HG03439 (cell line): ENCODE data around the gene HOXA13.

Source experiments
- ATAC-seq: cut with Tn5 transposase; IDR thresholded peaks from one replicate; pipeline ENCODE4 v1.9.1; 2021; ENCODE audit warnings: mild to moderate bottlenecking, moderate library complexity; ENCODE audit not compliant: unreplicated experiment

The HOXA13 gene

GRCh38 chr7:27237735-27238334 lies 37.9 kb upstream of the HOXA13 start:
- no peak for ATAC-seq

- no peak for ATAC-seq
Measured at GRCh38 chr7:27235387-27236311, 35.8 kb upstream of the HOXA13 start.

GRCh38 chr7:27229448-27229847 lies 29.6 kb upstream of the HOXA13 start:
- no peak for ATAC-seq

GRCh38 chr7:27224983-27225934 lies 25.4 kb upstream of the HOXA13 start:
- ATAC-seq: no peak

- no peak for ATAC-seq
Measured at GRCh38 chr7:27223941-27224575, 24.2 kb upstream of the HOXA13 start.

GRCh38 chr7:27221201-27221797 lies 21.4 kb upstream of the HOXA13 start:
- no peak for ATAC-seq

- ATAC-seq: no peak
Measured at GRCh38 chr7:27220440-27220955, 20.6 kb upstream of the HOXA13 start.

- no peak for ATAC-seq
Measured at GRCh38 chr7:27219821-27220220, 19.9 kb upstream of the HOXA13 start.

GRCh38 chr7:27217951-27218350 lies 18.1 kb upstream of the HOXA13 start:
- ATAC-seq: no peak

GRCh38 chr7:27215356-27215755 lies 15.5 kb upstream of the HOXA13 start:
- ATAC-seq: no peak

GRCh38 chr7:27214239-27214950 lies 14.5 kb upstream of the HOXA13 start:
- ATAC-seq: no peak

GRCh38 chr7:27213433-27214238 lies 13.7 kb upstream of the HOXA13 start:
- no peak for ATAC-seq

- ATAC-seq: no peak
Measured at GRCh38 chr7:27212497-27213432, 12.9 kb upstream of the HOXA13 start.

GRCh38 chr7:27211764-27212204 lies 11.9 kb upstream of the HOXA13 start:
- no peak for ATAC-seq

GRCh38 chr7:27211084-27211446 lies 11.2 kb upstream of the HOXA13 start:
- no peak for ATAC-seq

- no peak for ATAC-seq
Measured at GRCh38 chr7:27210441-27211083, 10.7 kb upstream of the HOXA13 start.

- no peak for ATAC-seq
Measured at GRCh38 chr7:27209933-27210440, 10.1 kb upstream of the HOXA13 start.
